ENCODE data around the gene CDH4. TPM values are rescaled to one million over a fixed set of nuclear protein-coding genes. Genes with fewer than 3 reads are reported as not detected.

CDH4 gene
- total RNA-seq, 1 experiment from 2014 or later: not detected

GRCh38 chr20:61569825-61570224, 317.8 kb downstream of the CDH4 start:
- Histone ChIP-seq H3K4me3 (ENCODE audit: low read depth, low read length) (no peak overlapping the region), H3K27me3 (replicated peaks; ENCODE audit: control insufficient read depth, insufficient read depth, low read length) (no peaks in the 10 kb centered on the region), H3K9me3 (0 out of 2 replicates have a peak, but pooled peaks cover 4% of the 10 kb centered on the region), H3K36me3 (ENCODE audit: control insufficient read depth, insufficient read depth, low read length) (no peaks in the 10 kb centered on the region), H3K4me1 (no peaks in the 10 kb centered on the region)
- no peak overlapping the region for H3K27ac Mint-ChIP-seq (ENCODE audit: unreplicated experiment)
- H3K9me3 Mint-ChIP-seq (ENCODE audit: unreplicated experiment): peaks cover 20% of the 10 kb centered on the region
- no TSS peak for BruUV-seq (replicated peaks)
- no peaks in the 10 kb centered on the region for H3K36me3 Mint-ChIP-seq (ENCODE audit: insufficient read depth, unreplicated experiment)
- TF ChIP-seq CTCF (IDR thresholded peaks at IDR 0.05; ENCODE audit: insufficient read depth in 1 of 2, low read depth in 1 of 2, low read length in 1 of 2, severe bottlenecking in 1 of 2, unreplicated experiment in 1 of 2): no peak
- no peaks in the 10 kb centered on the region for H3K4me1 Mint-ChIP-seq (ENCODE audit: low read depth, unreplicated experiment)
- H3K27me3 Mint-ChIP-seq (ENCODE audit: insufficient read depth, unreplicated experiment): peaks cover 21% of the 10 kb centered on the region
- CTCF ChIA-PET: no interaction called here
- no peak overlapping the region for H3K4me3 Mint-ChIP-seq (ENCODE audit: unreplicated experiment)
- no peak for DNase-seq
- POLR2A ChIA-PET: no interaction called here
- intact Hi-C loops (cut with micrococcal nuclease; ENCODE audit: unreplicated experiment): no loop called here

DNA sequence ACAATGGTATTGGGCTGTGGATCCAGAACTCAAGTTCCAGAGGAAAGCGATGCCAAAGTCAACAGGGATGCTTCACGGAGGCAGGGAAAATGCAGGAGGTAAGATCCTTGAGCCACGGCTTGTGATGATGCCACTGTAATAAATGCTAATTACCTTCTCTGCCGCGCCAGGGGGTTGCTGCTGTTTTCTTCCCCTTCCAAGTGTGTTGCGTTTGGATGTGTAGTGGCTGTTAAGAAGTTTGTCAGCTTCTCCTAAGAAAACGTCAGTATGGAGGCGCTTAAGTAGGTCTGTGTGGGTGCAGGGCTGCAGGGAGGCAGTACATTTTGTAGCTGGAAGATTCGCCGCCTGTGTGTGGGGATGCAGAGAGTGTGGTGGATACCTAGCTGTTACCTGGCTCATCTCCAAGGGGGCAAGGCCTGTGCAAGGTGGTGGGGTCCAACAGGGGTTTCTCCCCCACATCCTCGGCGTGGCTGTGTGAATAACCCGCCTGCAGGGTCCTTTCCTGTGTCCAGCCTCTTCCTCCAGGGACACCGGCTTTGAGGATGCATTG, 318.7 kb downstream of the CDH4 start:
- no peak overlapping the region for H3K4me3 Mint-ChIP-seq (ENCODE audit: unreplicated experiment)

DNA sequence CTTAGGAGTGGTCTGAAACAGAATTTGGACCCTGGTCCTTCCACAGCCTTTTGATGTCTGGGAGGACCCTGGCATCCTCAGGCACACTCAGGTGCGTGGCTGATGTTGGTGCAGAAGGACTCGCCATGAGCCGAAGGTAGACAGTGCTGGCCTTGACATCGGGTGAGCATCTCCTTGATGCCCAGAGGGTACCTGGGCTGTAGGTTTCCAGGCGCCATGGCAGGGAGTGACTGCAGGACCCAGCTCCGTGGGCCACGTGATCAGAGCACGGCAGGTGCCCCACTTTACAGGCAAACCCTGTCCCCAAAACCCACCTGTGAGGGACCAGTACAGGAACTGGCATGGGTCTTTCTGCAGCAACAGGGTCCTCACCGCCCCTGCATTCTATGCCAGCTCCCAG, 319.2 kb downstream of the CDH4 start:
- ChIA-PET CTCF (no interaction called here), POLR2A (no interaction called here)
- Mint-ChIP-seq H3K4me3 (ENCODE audit: unreplicated experiment) (no peak overlapping the region), H3K9me3 (ENCODE audit: unreplicated experiment) (peaks cover 20% of the 10 kb centered on the region), H3K4me1 (ENCODE audit: low read depth, unreplicated experiment) (no peaks in the 10 kb centered on the region), H3K27me3 (ENCODE audit: insufficient read depth, unreplicated experiment) (peaks cover 12% of the 10 kb centered on the region), H3K36me3 (ENCODE audit: insufficient read depth, unreplicated experiment) (no peaks in the 10 kb centered on the region), H3K27ac (ENCODE audit: unreplicated experiment) (no peak overlapping the region)
- Histone ChIP-seq H3K4me1 (no peaks in the 10 kb centered on the region), H3K4me3 (ENCODE audit: low read depth, low read length) (no peak overlapping the region), H3K36me3 (ENCODE audit: control insufficient read depth, insufficient read depth, low read length) (no peaks in the 10 kb centered on the region), H3K9me3 (0 out of 2 replicates have a peak, but pooled peaks cover 4% of the 10 kb centered on the region), H3K27me3 (replicated peaks; ENCODE audit: control insufficient read depth, insufficient read depth, low read length) (no peaks in the 10 kb centered on the region)
- DNase-seq: no peak
- no TSS peak for BruUV-seq (replicated peaks)
- TF ChIP-seq CTCF (IDR thresholded peaks at IDR 0.05; ENCODE audit: insufficient read depth in 1 of 2, low read depth in 1 of 2, low read length in 1 of 2, severe bottlenecking in 1 of 2, unreplicated experiment in 1 of 2): no peak
- intact Hi-C loops (cut with micrococcal nuclease; ENCODE audit: unreplicated experiment): no loop called here

More for the DNA sequence above, 318.7 kb downstream of the CDH4 start:
- H3K9me3 ChIP-seq: 0 out of 2 replicates have a peak, but pooled peaks cover 4% of the 10 kb centered on the region
- no peaks in the 10 kb centered on the region for H3K4me1 ChIP-seq
- ChIA-PET POLR2A (no interaction called here), CTCF (no interaction called here)
- H3K27me3 ChIP-seq (replicated peaks; ENCODE audit: control insufficient read depth, insufficient read depth, low read length): no peaks in the 10 kb centered on the region
- Mint-ChIP-seq H3K27ac (ENCODE audit: unreplicated experiment) (no peak overlapping the region), H3K27me3 (ENCODE audit: insufficient read depth, unreplicated experiment) (peaks cover 16% of the 10 kb centered on the region), H3K9me3 (ENCODE audit: unreplicated experiment) (peaks cover 20% of the 10 kb centered on the region), H3K36me3 (ENCODE audit: insufficient read depth, unreplicated experiment) (no peaks in the 10 kb centered on the region), H3K4me1 (ENCODE audit: low read depth, unreplicated experiment) (no peaks in the 10 kb centered on the region)
- no TSS peak for BruUV-seq (replicated peaks)
- no peak for TF ChIP-seq CTCF (IDR thresholded peaks at IDR 0.05; ENCODE audit: insufficient read depth in 1 of 2, low read depth in 1 of 2, low read length in 1 of 2, severe bottlenecking in 1 of 2, unreplicated experiment in 1 of 2)
- intact Hi-C loops (cut with micrococcal nuclease; ENCODE audit: unreplicated experiment): no loop called here
- no peak overlapping the region for H3K4me3 ChIP-seq (ENCODE audit: low read depth, low read length)
- H3K36me3 ChIP-seq (ENCODE audit: control insufficient read depth, insufficient read depth, low read length): no peaks in the 10 kb centered on the region
- no peak for DNase-seq
